Neural cell (in vitro differentiated cells): Measurements from ENCODE around the gene MPHOSPH9. TPM values are rescaled to one million over a fixed set of nuclear protein-coding genes. Genes with fewer than 3 reads are reported as not detected.

Experiments
- H2AFZ ChIP-seq: fragments of 200-600, 300-800 bp; sonication (generic), shearing (Covaris generic); 2 replicates; pipeline ENCODE4 v1.6.0; 2014; ENCODE audit warnings: low read depth, mild to moderate bottlenecking, antibody characterized with exemption, low read length, moderate library complexity
- H3F3A ChIP-seq: fragments of 200-600 bp; shearing (Covaris generic); 2 replicates; pipeline ENCODE4 v1.6.1; 2016; ENCODE audit warnings: mild to moderate bottlenecking, moderate library complexity, mixed read lengths, antibody characterized with exemption, low read length; ENCODE audit not compliant: insufficient read depth, poor library complexity, severe bottlenecking
- H3K27ac ChIP-seq: fragments of 200-600, 300-800 bp; sonication (generic), shearing (Covaris generic); 2 replicates; pipeline ENCODE4 v1.5.1; 2014; ENCODE audit warnings: mild to moderate bottlenecking, low read length, moderate library complexity
- H3K27me3 ChIP-seq: fragments of 300-800, 200-600 bp; sonication (generic), shearing (Covaris generic); 2 replicates; pipeline ENCODE4 v1.6.0; 2014; ENCODE audit warnings: mild to moderate bottlenecking, low read depth, low read length, moderate library complexity; ENCODE audit not compliant: insufficient read depth
- H3K36me3 ChIP-seq: fragments of 300-800, 200-600 bp; sonication (generic), shearing (Covaris generic); 2 replicates; pipeline ENCODE4 v1.5.1; 2014; ENCODE audit warnings: mild to moderate bottlenecking, antibody characterized with exemption, low read length, moderate library complexity; ENCODE audit not compliant: insufficient read depth
- H3K4me2 ChIP-seq: fragments of 300-800, 200-600 bp; sonication (generic), shearing (Covaris generic); 2 replicates; pipeline ENCODE4 v1.6.0; 2014; ENCODE audit warnings: mild to moderate bottlenecking, low read length
- H3K4me3 ChIP-seq: fragments of 300-800, 200-600 bp; sonication (generic), shearing (Covaris generic); 2 replicates; pipeline ENCODE4 v1.5.1; 2014; ENCODE audit warnings: mild to moderate bottlenecking, low read length, moderate library complexity
- H3K79me2 ChIP-seq: fragments of 200-600 bp; shearing (Covaris generic); replicated peaks from 2 replicates; pipeline ENCODE4 v1.6.0; 2014; ENCODE audit warnings: mild to moderate bottlenecking, low read length, moderate library complexity; ENCODE audit not compliant: insufficient read depth
- H3K9ac ChIP-seq: fragments of 300-800, 200-600 bp; sonication (generic), shearing (Covaris generic); 2 replicates; pipeline ENCODE4 v1.6.1; 2016; ENCODE audit warnings: mild to moderate bottlenecking, low read length, mixed read lengths
- H3K9me2 ChIP-seq: fragments of 200-600 bp; shearing (Covaris generic); 2 replicates; pipeline ENCODE4 v1.6.1; 2016; ENCODE audit warnings: mild to moderate bottlenecking, low read length, mixed read lengths; ENCODE audit not compliant: insufficient read depth
- H3K9me3 ChIP-seq: fragments of 200-600, 300-800 bp; sonication (generic), shearing (Covaris generic); 2 replicates; pipeline ENCODE4 v1.6.1; 2016; ENCODE audit warnings: mild to moderate bottlenecking, mixed run types, low read length, moderate library complexity, mixed read lengths
- H4K20me1 ChIP-seq: fragments of 200-600 bp; shearing (Covaris generic); 2 replicates; pipeline ENCODE4 v1.6.1; 2016; ENCODE audit warnings: mild to moderate bottlenecking, mixed run types; ENCODE audit not compliant: insufficient read depth
- EP300 ChIP-seq: fragments of 450-650 bp; conservative IDR thresholded peaks from 2 replicates; pipeline ENCODE4 v1.6.1; 2014; ENCODE audit warnings: antibody characterized with exemption, mild to moderate bottlenecking, moderate library complexity; ENCODE audit not compliant: poor library complexity, severe bottlenecking
- EZH2 ChIP-seq: fragments of 200-600, 300-800 bp; shearing (Covaris generic), sonication (generic); IDR thresholded peaks from 2 replicates; pipeline ENCODE4 v1.6.1; 2014; ENCODE audit warnings: antibody characterized with exemption, low read length, borderline replicate concordance, mild to moderate bottlenecking; ENCODE audit not compliant: insufficient read depth, poor library complexity, severe bottlenecking
- MXI1 ChIP-seq: fragments of 450-650 bp; conservative IDR thresholded peaks from 2 replicates; pipeline ENCODE4 v1.6.1; 2014; ENCODE audit warnings: antibody characterized with exemption, mild to moderate bottlenecking; ENCODE audit not compliant: poor library complexity, severe bottlenecking
- POLR2AphosphoS5 ChIP-seq: IDR thresholded peaks from 2 replicates; pipeline ENCODE4 v1.6.1; 2012
- RAD21 ChIP-seq: fragments of 450-650 bp; conservative IDR thresholded peaks from 2 replicates; pipeline ENCODE4 v1.6.1; 2014; ENCODE audit warnings: antibody characterized with exemption, mild to moderate bottlenecking, moderate library complexity
- SMC3 ChIP-seq: fragments of 450-650 bp; conservative IDR thresholded peaks from 2 replicates; pipeline ENCODE4 v1.6.1; 2014; ENCODE audit warnings: antibody characterized with exemption, mild to moderate bottlenecking, moderate library complexity; ENCODE audit not compliant: poor library complexity
- TAF1 ChIP-seq: IDR thresholded peaks from 2 replicates; pipeline ENCODE4 v1.6.1; 2012; ENCODE audit warnings: low read depth
- polyA plus RNA-seq: library from polyadenylated mRNA; depleted of rRNA; stranded (reverse); fragments of >200 nt; gene quantifications from 2 replicates; pipeline ENCODE4 v1.2.3, GENCODE V29; 2014
- TF ChIP-seq, protein P1 (sequence below): fragments of 450-650 bp; IDR thresholded peaks from 2 replicates; pipeline ENCODE4 v1.5.1; 2014; ENCODE audit warnings: antibody characterized with exemption, mild to moderate bottlenecking, moderate library complexity; ENCODE audit not compliant: poor library complexity, severe bottlenecking
- TF ChIP-seq, protein P2 (sequence below): IDR thresholded peaks from 2 replicates; pipeline ENCODE4 v1.6.1; 2012; ENCODE audit warnings: borderline replicate concordance

MPHOSPH9 gene
- polyA plus RNA-seq, 1 donor from 2014 or later = 59.1 TPM

DNA sequence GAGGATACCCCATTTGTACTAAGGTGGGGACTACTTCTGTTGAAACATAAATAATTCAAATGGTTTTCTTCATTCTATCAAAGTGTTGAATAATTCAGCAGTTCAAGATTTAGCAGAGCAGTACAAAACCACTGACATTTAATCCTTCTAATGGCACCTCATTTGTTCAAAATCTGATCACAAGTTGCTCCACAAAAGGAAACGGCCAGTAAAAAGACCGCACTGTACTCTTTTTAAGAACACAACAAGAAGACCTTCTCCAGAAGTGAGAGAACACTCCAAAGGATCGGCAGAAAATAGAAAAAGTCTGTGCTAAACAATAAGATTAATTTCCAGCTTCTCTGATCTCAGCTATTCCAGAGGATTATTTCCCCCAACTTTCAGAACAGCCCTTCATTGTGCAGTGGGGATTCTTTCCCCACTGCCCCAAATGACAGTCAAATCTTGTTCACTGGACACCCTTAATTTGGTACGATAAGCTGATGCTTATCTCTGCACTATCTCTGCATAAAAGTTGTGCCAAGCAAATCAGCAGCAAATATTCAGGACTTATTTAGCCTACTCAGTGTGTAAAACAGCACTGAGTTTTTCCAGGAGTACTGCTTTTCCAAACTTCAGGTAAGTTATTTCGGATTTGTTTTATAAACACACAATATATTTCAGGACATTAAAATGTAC, 5.2 kb downstream of the MPHOSPH9 start:
- H4K20me1 ChIP-seq = no peaks in the 10 kb centered on the region
- no peaks in the 10 kb centered on the region for H3F3A ChIP-seq
- H3K9me3 ChIP-seq = no peaks in the 10 kb centered on the region
- peaks cover 37% of the 10 kb centered on the region for H3K79me2 ChIP-seq
- H3K36me3 ChIP-seq = no peaks in the 10 kb centered on the region
- H3K4me3 ChIP-seq = peak overlapping the region; percentile 23
- no peak overlapping the region for H2AFZ ChIP-seq
- H3K27ac ChIP-seq = no peak overlapping the region
- no peak overlapping the region for H3K4me2 ChIP-seq
- H3K9ac ChIP-seq = no peak overlapping the region
- no peaks in the 10 kb centered on the region for H3K9me2 ChIP-seq
- no peak for TF ChIP-seq MXI1
- no peak for TF ChIP-seq TAF1
- TF ChIP-seq, protein P1, sequence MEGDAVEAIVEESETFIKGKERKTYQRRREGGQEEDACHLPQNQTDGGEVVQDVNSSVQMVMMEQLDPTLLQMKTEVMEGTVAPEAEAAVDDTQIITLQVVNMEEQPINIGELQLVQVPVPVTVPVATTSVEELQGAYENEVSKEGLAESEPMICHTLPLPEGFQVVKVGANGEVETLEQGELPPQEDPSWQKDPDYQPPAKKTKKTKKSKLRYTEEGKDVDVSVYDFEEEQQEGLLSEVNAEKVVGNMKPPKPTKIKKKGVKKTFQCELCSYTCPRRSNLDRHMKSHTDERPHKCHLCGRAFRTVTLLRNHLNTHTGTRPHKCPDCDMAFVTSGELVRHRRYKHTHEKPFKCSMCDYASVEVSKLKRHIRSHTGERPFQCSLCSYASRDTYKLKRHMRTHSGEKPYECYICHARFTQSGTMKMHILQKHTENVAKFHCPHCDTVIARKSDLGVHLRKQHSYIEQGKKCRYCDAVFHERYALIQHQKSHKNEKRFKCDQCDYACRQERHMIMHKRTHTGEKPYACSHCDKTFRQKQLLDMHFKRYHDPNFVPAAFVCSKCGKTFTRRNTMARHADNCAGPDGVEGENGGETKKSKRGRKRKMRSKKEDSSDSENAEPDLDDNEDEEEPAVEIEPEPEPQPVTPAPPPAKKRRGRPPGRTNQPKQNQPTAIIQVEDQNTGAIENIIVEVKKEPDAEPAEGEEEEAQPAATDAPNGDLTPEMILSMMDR = no peak
- TF ChIP-seq EP300 = no peak
- TF ChIP-seq EZH2 = no peak
- no peak for TF ChIP-seq SMC3
- TF ChIP-seq, protein P2, sequence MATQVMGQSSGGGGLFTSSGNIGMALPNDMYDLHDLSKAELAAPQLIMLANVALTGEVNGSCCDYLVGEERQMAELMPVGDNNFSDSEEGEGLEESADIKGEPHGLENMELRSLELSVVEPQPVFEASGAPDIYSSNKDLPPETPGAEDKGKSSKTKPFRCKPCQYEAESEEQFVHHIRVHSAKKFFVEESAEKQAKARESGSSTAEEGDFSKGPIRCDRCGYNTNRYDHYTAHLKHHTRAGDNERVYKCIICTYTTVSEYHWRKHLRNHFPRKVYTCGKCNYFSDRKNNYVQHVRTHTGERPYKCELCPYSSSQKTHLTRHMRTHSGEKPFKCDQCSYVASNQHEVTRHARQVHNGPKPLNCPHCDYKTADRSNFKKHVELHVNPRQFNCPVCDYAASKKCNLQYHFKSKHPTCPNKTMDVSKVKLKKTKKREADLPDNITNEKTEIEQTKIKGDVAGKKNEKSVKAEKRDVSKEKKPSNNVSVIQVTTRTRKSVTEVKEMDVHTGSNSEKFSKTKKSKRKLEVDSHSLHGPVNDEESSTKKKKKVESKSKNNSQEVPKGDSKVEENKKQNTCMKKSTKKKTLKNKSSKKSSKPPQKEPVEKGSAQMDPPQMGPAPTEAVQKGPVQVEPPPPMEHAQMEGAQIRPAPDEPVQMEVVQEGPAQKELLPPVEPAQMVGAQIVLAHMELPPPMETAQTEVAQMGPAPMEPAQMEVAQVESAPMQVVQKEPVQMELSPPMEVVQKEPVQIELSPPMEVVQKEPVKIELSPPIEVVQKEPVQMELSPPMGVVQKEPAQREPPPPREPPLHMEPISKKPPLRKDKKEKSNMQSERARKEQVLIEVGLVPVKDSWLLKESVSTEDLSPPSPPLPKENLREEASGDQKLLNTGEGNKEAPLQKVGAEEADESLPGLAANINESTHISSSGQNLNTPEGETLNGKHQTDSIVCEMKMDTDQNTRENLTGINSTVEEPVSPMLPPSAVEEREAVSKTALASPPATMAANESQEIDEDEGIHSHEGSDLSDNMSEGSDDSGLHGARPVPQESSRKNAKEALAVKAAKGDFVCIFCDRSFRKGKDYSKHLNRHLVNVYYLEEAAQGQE = no peak
- no peak for TF ChIP-seq POLR2AphosphoS5
- no peak for TF ChIP-seq RAD21
- H3K27me3 ChIP-seq = no peaks in the 10 kb centered on the region

- no peaks in the 10 kb centered on the region for H3F3A ChIP-seq
- no peak for TF ChIP-seq RAD21
- TF ChIP-seq SMC3 = no peak
- TF ChIP-seq, protein P1 = no peak
- TF ChIP-seq POLR2AphosphoS5 = no peak
- TF ChIP-seq, protein P2 = no peak
- H3K4me3 ChIP-seq = no peak overlapping the region
- no peaks in the 10 kb centered on the region for H3K27me3 ChIP-seq
- no peaks in the 10 kb centered on the region for H3K9me2 ChIP-seq
- no peak overlapping the region for H3K27ac ChIP-seq
- H3K9me3 ChIP-seq = no peaks in the 10 kb centered on the region
- H3K9ac ChIP-seq = no peak overlapping the region
- H4K20me1 ChIP-seq = no peaks in the 10 kb centered on the region
- H3K4me2 ChIP-seq = no peak overlapping the region
- H3K79me2 ChIP-seq = peaks cover 17% of the 10 kb centered on the region
- no peaks in the 10 kb centered on the region for H3K36me3 ChIP-seq
- H2AFZ ChIP-seq = no peak overlapping the region
Observed at GRCh38 chr12:123225443-123225842, 7.5 kb downstream of the MPHOSPH9 start.
